Panc1 (cell line): Measurements from ENCODE around the gene TAF5.

Experiments
- POLR2AphosphoS5 ChIP-seq: IDR thresholded peaks from 2 replicates; pipeline ENCODE4 v1.6.1; 2012; ENCODE audit warnings: mild to moderate bottlenecking, low read depth, low read length, moderate library complexity
- REST ChIP-seq, 2 experiments: IDR thresholded peaks; 2 replicates each; pipeline ENCODE4 v1.6.1; 2011 to 2012; ENCODE audit warnings: low read depth in 2 of 2, control low read depth in 1 of 2, low read length in 1 of 2, mild to moderate bottlenecking in 1 of 2, moderate library complexity in 1 of 2; ENCODE audit not compliant: insufficient read depth in 1 of 2
- SIN3A ChIP-seq: IDR thresholded peaks from 2 replicates; pipeline ENCODE4 v1.6.1; 2012; ENCODE audit warnings: low read depth, mild to moderate bottlenecking, low read length, moderate library complexity, borderline replicate concordance; ENCODE audit not compliant: insufficient read depth
- TCF7L2 ChIP-seq: IDR thresholded peaks from 2 replicates; pipeline ENCODE4 v1.6.1; 2011; ENCODE audit warnings: mild to moderate bottlenecking, low read depth, low read length, inconsistent platforms
- TF ChIP-seq, protein P1 (sequence below): fragments of 450-650 bp; IDR thresholded peaks from 2 replicates; pipeline ENCODE4 v1.5.1; 2017; ENCODE audit warnings: mild to moderate bottlenecking

DNA sequence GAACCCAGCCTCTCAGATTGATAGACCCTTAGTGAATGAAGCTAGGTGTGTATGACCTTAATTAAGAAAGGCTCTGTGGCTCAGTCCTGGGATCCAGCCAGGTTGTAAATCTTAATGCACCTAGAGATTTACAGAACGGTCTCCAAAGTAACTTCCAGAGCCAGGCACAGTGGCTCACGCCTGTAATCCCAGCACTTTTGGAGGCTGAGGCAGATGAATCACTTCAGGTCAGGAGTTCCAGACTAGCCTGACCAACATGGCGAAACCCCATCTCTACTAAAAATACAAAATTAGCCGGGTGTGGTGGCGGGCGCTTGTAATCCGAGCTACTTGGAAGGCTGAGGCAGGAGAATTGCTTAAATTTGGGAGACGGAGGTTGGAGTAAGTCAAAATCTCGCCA, 60.1 kb downstream of the TAF5 start:
- TF ChIP-seq, protein P1, sequence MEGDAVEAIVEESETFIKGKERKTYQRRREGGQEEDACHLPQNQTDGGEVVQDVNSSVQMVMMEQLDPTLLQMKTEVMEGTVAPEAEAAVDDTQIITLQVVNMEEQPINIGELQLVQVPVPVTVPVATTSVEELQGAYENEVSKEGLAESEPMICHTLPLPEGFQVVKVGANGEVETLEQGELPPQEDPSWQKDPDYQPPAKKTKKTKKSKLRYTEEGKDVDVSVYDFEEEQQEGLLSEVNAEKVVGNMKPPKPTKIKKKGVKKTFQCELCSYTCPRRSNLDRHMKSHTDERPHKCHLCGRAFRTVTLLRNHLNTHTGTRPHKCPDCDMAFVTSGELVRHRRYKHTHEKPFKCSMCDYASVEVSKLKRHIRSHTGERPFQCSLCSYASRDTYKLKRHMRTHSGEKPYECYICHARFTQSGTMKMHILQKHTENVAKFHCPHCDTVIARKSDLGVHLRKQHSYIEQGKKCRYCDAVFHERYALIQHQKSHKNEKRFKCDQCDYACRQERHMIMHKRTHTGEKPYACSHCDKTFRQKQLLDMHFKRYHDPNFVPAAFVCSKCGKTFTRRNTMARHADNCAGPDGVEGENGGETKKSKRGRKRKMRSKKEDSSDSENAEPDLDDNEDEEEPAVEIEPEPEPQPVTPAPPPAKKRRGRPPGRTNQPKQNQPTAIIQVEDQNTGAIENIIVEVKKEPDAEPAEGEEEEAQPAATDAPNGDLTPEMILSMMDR: no peak
- TF ChIP-seq TCF7L2 (no peak), POLR2AphosphoS5 (no peak), SIN3A (no peak), REST (IDR thresholded peaks at IDR 0.05; ENCODE audit: insufficient read depth in 1 of 2, low read depth in 2 of 2, low read length in 1 of 2) (no peak)
